ENCODE data around the gene DNM3.

DNA sequence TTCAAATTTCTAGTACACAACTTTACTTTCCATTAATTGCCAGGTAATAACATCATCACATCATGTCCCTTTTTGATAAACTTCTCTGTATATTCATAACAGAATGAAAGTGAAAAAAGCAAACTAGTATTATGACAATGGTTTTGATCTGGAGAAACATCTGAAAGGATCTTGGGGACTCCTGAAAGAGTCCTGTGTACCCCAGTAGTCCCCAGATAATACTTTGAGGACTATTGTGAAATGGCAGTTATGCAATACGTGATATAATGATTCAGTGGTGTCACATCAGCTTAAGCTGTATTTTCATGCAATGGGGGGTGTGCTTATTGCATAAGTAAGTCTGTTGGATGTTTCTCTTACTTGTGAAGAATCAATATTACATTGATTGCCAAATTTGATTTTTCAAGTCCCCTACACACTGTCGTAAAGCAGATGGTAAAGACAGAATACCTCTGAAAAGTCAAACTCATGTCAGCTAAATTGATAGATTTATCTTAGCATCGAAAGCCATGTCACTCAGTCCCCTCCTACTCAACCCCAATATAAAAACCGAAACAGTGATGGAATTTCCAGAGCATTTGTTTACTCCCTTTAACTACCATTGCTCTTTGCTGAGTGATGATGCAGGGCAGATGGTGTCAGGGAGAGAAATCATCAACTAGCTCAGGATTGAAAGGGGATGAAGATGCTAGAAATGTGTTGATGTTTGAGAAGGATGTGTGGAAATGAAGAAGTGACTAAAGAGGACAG, 432.5 kb downstream of the DNM3 start:
- TF ChIP-seq, protein P1, sequence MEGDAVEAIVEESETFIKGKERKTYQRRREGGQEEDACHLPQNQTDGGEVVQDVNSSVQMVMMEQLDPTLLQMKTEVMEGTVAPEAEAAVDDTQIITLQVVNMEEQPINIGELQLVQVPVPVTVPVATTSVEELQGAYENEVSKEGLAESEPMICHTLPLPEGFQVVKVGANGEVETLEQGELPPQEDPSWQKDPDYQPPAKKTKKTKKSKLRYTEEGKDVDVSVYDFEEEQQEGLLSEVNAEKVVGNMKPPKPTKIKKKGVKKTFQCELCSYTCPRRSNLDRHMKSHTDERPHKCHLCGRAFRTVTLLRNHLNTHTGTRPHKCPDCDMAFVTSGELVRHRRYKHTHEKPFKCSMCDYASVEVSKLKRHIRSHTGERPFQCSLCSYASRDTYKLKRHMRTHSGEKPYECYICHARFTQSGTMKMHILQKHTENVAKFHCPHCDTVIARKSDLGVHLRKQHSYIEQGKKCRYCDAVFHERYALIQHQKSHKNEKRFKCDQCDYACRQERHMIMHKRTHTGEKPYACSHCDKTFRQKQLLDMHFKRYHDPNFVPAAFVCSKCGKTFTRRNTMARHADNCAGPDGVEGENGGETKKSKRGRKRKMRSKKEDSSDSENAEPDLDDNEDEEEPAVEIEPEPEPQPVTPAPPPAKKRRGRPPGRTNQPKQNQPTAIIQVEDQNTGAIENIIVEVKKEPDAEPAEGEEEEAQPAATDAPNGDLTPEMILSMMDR (IDR thresholded peaks at IDR 0.05; ENCODE audit: extremely low read depth in 1 of 2, insufficient read depth in 1 of 2, low read depth in 1 of 2, low read length in 2 of 2): no peak
- TF ChIP-seq POLR2AphosphoS5 (IDR thresholded peaks at IDR 0.05; ENCODE audit: insufficient read depth, low read depth, low read length): no peak
- no peak for TF ChIP-seq JUN (IDR thresholded peaks at IDR 0.05; ENCODE audit: borderline replicate concordance, insufficient read depth, insufficient read length, low read depth)
- TF ChIP-seq POLR2A (IDR thresholded peaks at IDR 0.05; ENCODE audit: low read depth, low read length): no peak
- TF ChIP-seq EZH2 (IDR thresholded peaks at IDR 0.05; ENCODE audit: borderline replicate concordance, low read depth, low read length, severe bottlenecking): no peak
- no peak for TF ChIP-seq GATA2 (IDR thresholded peaks at IDR 0.05; ENCODE audit: insufficient read depth, insufficient read length, low read depth, low read length)
- TF ChIP-seq, protein P2, sequence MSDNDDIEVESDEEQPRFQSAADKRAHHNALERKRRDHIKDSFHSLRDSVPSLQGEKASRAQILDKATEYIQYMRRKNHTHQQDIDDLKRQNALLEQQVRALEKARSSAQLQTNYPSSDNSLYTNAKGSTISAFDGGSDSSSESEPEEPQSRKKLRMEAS (IDR thresholded peaks at IDR 0.05; ENCODE audit: insufficient read depth, insufficient read length): no peak
- TF ChIP-seq MYC (IDR thresholded peaks at IDR 0.05; ENCODE audit: low read depth, low read length): no peak
- TF ChIP-seq FOS (IDR thresholded peaks at IDR 0.05; ENCODE audit: borderline replicate concordance, insufficient read depth, low read length): no peak
